Keratinocyte (primary cell): ENCODE results near the gene PCTP. TPM values are rescaled to one million over a fixed set of nuclear protein-coding genes. Genes with fewer than 3 reads are reported as not detected.

Source experiments
- DNase-seq: peaks from one replicate; pipeline ENCODE4 v3.0.0-alpha.2; 2011; ENCODE audit warnings: low read depth, missing footprints, low spot score
- FAIRE-seq: peaks from 2 replicates; lab custom pipeline; 2011; peaks lifted over from hg19 to GRCh38; lab: Jason Lieb, UNC
- H2AFZ ChIP-seq: 2 replicates; pipeline ENCODE4 v1.6.0; 2012; ENCODE audit warnings: low read length, control low read depth, inconsistent platforms; ENCODE audit not compliant: control insufficient read depth
- H3K27ac ChIP-seq: 2 replicates; pipeline ENCODE4 v1.5.1; 2011; ENCODE audit warnings: low read length; ENCODE audit not compliant: control insufficient read depth, insufficient read depth
- H3K27me3 ChIP-seq: 3 replicates; pipeline ENCODE4 v1.6.0; 2011; ENCODE audit warnings: low read length; ENCODE audit not compliant: control insufficient read depth, insufficient read depth; ENCODE audit errors: extremely low read depth
- H3K36me3 ChIP-seq, 2 experiments: 2 replicates in 1 of 2; 3 replicates in 1 of 2; pipeline ENCODE4 v1.5.1; 2011; ENCODE audit warnings: low read length in 2 of 2, mild to moderate bottlenecking in 1 of 2; ENCODE audit not compliant: control insufficient read depth in 2 of 2, insufficient read depth in 2 of 2; ENCODE audit errors: extremely low read depth in 1 of 2
- H3K4me1 ChIP-seq: 3 replicates; pipeline ENCODE4 v1.5.1; 2011; ENCODE audit warnings: low read length; ENCODE audit not compliant: control insufficient read depth, insufficient read depth; ENCODE audit errors: extremely low read depth
- H3K4me2 ChIP-seq: 3 replicates; pipeline ENCODE4 v1.6.0; 2011; ENCODE audit warnings: low read depth, low read length; ENCODE audit not compliant: control insufficient read depth, insufficient read depth; ENCODE audit errors: extremely low read depth
- H3K4me3 ChIP-seq, 3 experiments: fragments of 200-600 bp in 1 of 3; sonication (generic) in 1 of 3; 2 replicates in 2 of 3; 3 replicates in 1 of 3; pipeline ENCODE4 v1.5.1; 2011 to 2016; ENCODE audit warnings: low read length in 3 of 3, mild to moderate bottlenecking in 3 of 3, control low read depth in 2 of 3, inconsistent platforms in 1 of 3, low read depth in 1 of 3, mixed read lengths in 1 of 3, mixed run types in 1 of 3, moderate library complexity in 1 of 3; ENCODE audit not compliant: control insufficient read depth in 2 of 3, insufficient read depth in 2 of 3; ENCODE audit errors: extremely low read depth in 1 of 3
- H3K79me2 ChIP-seq: 2 replicates; pipeline ENCODE4 v1.6.0; 2012; ENCODE audit warnings: low read length; ENCODE audit not compliant: control insufficient read depth, insufficient read depth
- H3K9ac ChIP-seq: 3 replicates; pipeline ENCODE4 v1.6.0; 2011; ENCODE audit warnings: low read length; ENCODE audit not compliant: control insufficient read depth, insufficient read depth; ENCODE audit errors: extremely low read depth
- H3K9me1 ChIP-seq: 3 replicates; pipeline ENCODE4 v1.6.0; 2011; ENCODE audit warnings: low read length; ENCODE audit not compliant: control insufficient read depth, insufficient read depth; ENCODE audit errors: extremely low read depth
- H3K9me3 ChIP-seq: 2 replicates; pipeline ENCODE4 v1.5.1; 2012; ENCODE audit warnings: low read depth, low read length; ENCODE audit not compliant: control insufficient read depth
- H4K20me1 ChIP-seq: 3 replicates; pipeline ENCODE4 v1.6.0; 2011; ENCODE audit warnings: low read length; ENCODE audit not compliant: control insufficient read depth, insufficient read depth; ENCODE audit errors: extremely low read depth
- EZH2 ChIP-seq: IDR thresholded peaks from one replicate; pipeline ENCODE4 v1.6.1; 2012; ENCODE audit warnings: inconsistent platforms, mild to moderate bottlenecking, low read length, moderate library complexity
- dilution Hi-C: fragments of 300-500 bp; cut with MboI; formaldehyde crosslinking; loops from one replicate; pipeline ENCODE4 v1.7.0; 2020; ENCODE audit warnings: low sequenced_read_pairs; ENCODE audit not compliant: extremely low pct_ligation_motif_present
- polyA plus RNA-seq, 5 experiments: library from polyadenylated mRNA; depleted of rRNA in 3 of 5; stranded (reverse) in 3 of 5; stranded (forward) in 1 of 5; unstranded in 1 of 5; fragments of >200 nt; gene quantifications; 1 replicate in 1 of 5; 2 replicates in 3 of 5; 3 replicates in 1 of 5; pipeline versions ENCODE4 v1.2.1 to v1.2.3, GENCODE V29; 2011 to 2012; ENCODE audit warnings: missing spikeins in 2 of 5, low read depth in 1 of 5, low replicate concordance in 1 of 5
- TF ChIP-seq, protein P1 (sequence below), 3 experiments: IDR thresholded peaks in 1 of 3; conservative IDR thresholded peaks in 1 of 3; optimal IDR thresholded peaks in 1 of 3; 2 replicates in 2 of 3; 3 replicates in 1 of 3; pipeline versions ENCODE3 to v1.5.1; 2011; ENCODE audit warnings: low read length in 3 of 3, mild to moderate bottlenecking in 3 of 3, moderate library complexity in 2 of 3, control low read depth in 1 of 3, inconsistent platforms in 1 of 3; ENCODE audit not compliant: insufficient read depth in 2 of 3; ENCODE audit errors: extremely low read depth in 1 of 3

PCTP gene
- polyA plus RNA-seq, 1 donor (not counting 4 experiments of a cell fraction or from before 2014, with no cell fraction given): 29.5 TPM

DNA sequence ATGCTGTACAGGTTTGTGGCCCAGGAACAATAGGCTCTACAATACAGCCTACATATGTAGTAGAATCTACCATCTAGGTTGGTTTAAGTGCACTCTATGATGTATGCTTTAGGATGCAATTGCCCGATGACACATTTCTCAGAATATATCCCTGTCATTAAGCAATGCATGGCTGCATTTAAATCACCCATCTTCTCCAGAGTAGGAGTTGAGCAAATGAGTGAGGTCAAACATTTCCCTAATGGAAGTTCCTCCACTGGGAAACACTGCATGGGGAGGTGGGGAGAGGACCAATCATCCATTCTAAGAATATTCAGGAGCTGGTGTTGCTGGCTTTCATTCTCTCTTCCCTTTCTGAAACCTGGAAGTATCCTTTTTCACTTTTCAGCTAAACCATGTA, 2.0 kb upstream of the PCTP start:
- dilution Hi-C loops: no loop called here
- no peak for DNase-seq
- Histone ChIP-seq H3K4me3 (no peak overlapping the region), H4K20me1 (no peaks in the 10 kb centered on the region), H3K9ac (no peak overlapping the region), H3K36me3 (no peaks in the 10 kb centered on the region), H3K27me3 (no peaks in the 10 kb centered on the region), H3K4me1 (no peaks in the 10 kb centered on the region), H3K9me1 (no peaks in the 10 kb centered on the region), H2AFZ (no peak overlapping the region), H3K4me2 (no peak overlapping the region), H3K27ac (no peak overlapping the region), H3K79me2 (peaks cover 5% of the 10 kb centered on the region), H3K9me3 (no peaks in the 10 kb centered on the region)
- no peak for FAIRE-seq
- TF ChIP-seq, protein P1, sequence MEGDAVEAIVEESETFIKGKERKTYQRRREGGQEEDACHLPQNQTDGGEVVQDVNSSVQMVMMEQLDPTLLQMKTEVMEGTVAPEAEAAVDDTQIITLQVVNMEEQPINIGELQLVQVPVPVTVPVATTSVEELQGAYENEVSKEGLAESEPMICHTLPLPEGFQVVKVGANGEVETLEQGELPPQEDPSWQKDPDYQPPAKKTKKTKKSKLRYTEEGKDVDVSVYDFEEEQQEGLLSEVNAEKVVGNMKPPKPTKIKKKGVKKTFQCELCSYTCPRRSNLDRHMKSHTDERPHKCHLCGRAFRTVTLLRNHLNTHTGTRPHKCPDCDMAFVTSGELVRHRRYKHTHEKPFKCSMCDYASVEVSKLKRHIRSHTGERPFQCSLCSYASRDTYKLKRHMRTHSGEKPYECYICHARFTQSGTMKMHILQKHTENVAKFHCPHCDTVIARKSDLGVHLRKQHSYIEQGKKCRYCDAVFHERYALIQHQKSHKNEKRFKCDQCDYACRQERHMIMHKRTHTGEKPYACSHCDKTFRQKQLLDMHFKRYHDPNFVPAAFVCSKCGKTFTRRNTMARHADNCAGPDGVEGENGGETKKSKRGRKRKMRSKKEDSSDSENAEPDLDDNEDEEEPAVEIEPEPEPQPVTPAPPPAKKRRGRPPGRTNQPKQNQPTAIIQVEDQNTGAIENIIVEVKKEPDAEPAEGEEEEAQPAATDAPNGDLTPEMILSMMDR (optimal IDR thresholded peaks at IDR 0.05 in 1 of 3, IDR thresholded peaks at IDR 0.05 in 1 of 3, conservative IDR thresholded peaks at IDR 0.05 in 1 of 3; ENCODE audit: extremely low read depth in 1 of 3, insufficient read depth in 2 of 3, low read length in 3 of 3): no peak
- no peak for TF ChIP-seq EZH2

- Histone ChIP-seq H3K9ac (no peak overlapping the region), H3K4me3 (no peak overlapping the region), H3K27ac (no peak overlapping the region), H3K4me2 (no peak overlapping the region), H3K27me3 (no peaks in the 10 kb centered on the region), H4K20me1 (no peaks in the 10 kb centered on the region), H3K9me3 (no peaks in the 10 kb centered on the region), H3K36me3 (no peaks in the 10 kb centered on the region), H3K79me2 (peaks cover 5% of the 10 kb centered on the region), H3K9me1 (no peaks in the 10 kb centered on the region), H2AFZ (no peak overlapping the region), H3K4me1 (no peaks in the 10 kb centered on the region)
- FAIRE-seq (no peak), DNase-seq (no peak)
- dilution Hi-C loops: no loop called here
- TF ChIP-seq, protein P1 (optimal IDR thresholded peaks at IDR 0.05 in 1 of 3, IDR thresholded peaks at IDR 0.05 in 1 of 3, conservative IDR thresholded peaks at IDR 0.05 in 1 of 3; ENCODE audit: extremely low read depth in 1 of 3, insufficient read depth in 2 of 3, low read length in 3 of 3): no peak
- no peak for TF ChIP-seq EZH2
Measured at GRCh38 chr17:55749985-55750384, 866 bp upstream of the PCTP start.
